ENCODE results near the gene TMEM132D.

Gene TMEM132D

DNA sequence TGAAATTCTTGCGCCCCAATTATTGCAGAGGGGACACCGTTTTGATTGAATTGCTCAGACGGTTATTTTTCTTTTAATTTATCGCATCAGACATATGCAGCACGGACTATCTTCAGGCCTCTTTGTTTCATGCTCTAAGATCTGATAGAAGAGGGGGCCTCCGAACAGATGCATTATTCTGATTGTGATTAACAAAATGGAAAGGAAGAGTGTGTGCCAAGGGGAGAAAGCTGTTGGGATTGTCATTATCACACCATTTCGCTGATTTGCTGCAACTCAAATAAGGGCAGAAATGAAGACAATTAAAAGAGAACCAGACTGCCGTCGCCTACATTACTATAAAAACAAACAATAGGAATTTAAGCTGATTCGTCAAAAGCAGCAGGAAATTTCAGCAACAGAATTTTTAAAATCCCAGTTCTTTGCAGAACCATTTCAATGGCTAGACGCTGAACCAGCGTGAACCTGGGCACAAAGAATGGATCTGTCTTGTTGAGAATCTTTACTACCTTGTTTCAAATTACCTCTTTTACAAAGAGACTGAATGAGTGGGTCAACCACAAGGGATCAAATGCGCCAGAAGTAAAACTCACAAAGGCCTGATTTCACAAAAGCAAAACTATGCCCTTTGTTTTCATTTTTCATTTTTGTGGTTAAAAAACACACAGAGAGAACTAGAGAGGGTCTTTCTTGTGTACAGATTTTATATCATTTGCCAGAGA, 30.6 kb downstream of the TMEM132D start:
- DNase-seq (ENCODE audit: low read depth) = no peak

DNA sequence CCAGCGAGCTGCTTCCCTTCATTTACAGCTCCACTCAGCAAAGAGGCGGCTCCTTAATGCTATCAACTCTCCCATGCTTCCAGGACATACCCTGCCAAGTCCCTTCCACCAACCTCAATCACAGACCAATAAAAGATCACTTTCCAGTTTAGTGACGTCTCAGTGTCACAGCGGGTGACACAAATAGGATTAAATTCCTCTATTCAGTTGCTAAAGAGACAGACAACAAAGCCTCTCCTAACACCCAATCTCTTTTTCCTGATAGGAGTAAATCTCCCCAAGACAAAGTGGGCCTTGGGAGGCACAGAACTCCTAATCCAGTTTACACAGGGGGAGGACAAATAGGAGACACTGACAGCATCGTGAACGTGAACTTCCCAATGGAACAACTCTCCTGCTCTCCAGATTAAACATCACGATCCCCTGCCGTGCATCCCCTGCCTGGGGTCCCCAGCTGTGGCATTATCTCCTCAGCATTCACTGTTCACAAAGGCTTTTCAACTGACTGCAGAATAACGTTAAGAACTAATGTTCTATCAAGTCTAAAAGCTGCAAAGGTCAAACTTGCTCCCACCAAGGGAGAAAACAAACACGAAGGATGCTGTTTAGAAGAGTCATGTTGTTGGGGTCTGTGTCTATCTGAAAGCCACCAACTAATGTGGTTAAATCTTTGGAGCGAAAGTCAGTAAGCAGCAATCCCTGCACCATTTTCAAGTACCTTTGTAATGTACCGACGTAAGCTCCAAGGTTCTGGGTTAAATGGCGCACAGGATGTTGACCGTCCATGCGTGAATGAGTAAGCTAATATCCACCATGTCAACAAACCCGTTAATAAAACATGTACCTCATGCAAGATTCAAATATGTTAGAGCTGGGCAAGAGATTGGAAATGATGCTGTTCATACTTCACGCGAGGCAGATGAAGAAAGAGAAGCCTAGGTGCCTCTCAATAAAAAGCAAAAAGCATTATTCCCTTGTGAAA, 31.5 kb downstream of the TMEM132D start:
- no peak for DNase-seq (ENCODE audit: low read depth)

DNA sequence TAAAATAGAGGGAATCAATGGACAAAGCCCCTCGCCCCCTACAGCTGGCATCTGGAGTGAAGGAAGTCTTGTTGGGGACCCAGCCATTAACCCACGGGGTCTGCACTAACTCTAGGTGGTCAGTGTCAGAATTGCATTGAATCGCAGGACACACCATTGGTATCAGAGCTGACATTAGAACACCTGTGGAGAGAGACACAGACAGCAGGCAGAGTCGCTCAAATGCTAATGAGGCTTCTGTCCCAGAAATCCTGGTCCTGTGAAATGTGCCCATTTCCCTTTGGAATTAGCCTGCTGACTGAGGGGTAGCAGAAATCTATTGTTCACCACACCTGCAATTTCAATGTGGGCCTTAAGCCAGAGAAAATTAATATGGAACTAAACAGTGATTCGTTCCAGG, 33.0 kb downstream of the TMEM132D start:
- no peak for DNase-seq (ENCODE audit: low read depth)

DNA sequence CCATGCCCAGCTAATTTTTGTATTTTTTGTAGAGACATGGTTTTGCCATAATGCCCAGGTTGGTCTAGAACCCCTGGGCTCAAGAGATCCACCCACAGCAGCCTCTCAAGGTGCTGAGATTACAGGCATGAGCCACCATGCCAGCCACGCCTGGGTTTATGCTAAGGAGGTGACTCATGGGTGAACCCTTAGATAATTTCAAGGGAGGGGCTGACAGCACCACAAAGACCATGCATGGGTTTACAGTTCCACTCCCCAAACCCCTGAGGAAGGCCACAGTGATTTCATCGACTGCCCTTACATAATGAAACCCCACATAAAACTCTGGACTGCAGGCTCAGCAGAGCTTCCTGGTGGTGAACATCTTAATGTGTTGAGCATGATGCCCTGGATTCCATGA, 33.7 kb downstream of the TMEM132D start:
- DNase-seq (ENCODE audit: low read depth) = no peak

DNA sequence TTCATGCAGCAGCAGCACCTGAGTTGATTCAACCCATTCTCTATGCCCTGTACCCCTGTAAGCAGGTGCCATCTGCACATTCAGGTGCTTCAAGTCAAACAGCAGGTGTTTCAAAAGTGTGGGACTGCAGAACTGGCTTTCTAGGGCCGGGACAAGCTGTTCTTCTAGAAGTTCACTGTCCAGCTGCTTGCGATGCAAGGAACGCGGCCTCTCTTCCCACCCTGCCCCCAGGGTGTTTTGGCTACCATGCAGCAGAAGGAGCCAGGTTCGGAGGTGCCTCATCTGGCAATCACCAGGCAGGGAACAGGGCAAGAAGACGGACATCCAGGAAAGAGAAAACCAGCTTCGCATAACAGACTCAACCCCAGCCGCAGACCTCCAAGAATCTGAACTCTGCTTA, 35.2 kb downstream of the TMEM132D start:
- no peak for DNase-seq (ENCODE audit: low read depth)

DNA sequence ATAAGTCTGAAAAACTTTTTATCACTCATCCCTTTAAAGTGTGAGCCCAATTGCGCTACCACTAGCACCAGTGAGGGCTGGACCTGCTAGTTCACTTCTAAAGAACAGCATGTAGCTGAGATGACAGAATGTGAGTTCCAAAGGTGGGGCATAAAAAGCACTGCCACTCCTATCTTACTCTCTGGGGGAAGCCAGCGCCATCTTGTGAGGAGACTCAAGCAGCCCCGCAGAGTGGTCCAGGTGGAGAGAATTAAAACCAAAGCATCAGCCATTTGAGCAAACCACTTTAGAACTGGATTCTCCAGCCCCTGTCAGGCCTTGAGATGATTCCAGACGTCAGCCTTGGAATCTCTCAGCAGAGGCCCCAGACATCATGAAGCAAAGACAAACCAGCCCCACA, 39.9 kb downstream of the TMEM132D start:
- DNase-seq (ENCODE audit: low read depth) = no peak

DNA sequence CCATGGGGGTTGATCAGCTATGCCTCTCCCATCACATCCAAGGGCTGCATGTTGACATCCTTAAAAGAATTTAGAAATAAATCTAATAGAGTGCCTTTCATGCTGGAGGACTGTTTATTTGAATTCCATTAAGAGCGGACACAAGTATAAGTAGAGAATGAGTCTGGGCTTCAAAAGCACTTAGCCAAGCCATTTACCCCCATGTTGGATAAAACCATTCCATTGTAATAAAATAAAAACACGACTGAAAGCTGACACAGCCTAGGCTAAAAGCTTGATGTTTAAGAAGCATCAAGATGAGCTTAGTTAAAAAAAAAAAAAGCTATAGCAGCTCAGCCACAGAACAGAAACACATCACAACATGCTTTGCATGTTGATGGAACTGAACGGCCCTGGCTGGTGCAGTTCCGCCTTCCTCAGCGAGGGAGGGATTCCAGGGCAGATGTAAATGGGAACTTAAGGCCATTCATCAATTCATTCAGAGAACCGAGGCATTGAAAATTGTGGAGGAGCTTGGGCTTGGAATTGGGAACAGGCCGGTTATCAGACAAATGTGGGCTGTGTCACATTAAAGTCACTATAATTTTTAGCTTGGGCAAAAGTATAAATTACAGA, 41.2 kb downstream of the TMEM132D start:
- DNase-seq (ENCODE audit: low read depth) = no peak

DNA sequence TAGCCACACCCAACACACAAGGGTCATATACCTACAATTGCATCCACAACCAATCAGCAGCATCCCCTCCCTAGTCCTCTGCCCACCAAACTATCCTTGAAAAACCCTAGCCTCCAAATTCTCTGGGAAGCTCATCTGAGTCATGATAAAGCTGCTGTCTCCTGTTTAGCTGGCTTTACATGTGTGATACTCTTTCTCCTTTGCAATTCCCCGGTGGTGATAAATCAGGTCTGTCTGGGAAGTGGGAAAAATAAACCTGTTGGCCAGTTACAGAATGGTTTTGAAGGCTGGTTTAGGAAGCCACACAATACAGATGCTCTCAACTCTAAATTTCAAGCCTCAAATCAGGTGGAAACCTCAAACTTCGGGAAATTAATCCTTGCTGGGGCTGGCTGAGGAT, 41.9 kb downstream of the TMEM132D start:
- DNase-seq (ENCODE audit: low read depth) = no peak

DNA sequence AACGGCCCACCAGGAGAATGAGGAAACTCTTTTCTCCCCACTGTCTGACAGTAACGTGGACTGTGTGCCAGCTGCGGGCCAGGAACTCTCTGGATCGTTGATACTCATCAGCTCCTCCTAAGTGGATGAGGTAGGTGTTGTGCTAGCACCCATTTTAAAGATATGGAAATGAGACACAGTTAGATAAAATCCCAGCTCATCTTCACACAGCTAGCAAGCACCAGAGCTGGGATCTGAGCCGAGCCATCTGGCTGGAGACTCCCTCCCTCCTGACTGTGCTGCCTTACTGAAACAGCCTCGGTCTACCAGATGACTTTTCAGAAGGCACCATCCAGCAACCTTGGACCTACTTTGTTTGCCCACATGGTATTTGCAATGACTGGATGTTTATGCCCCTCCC, 49.2 kb downstream of the TMEM132D start:
- DNase-seq (ENCODE audit: low read depth) = no peak

DNA sequence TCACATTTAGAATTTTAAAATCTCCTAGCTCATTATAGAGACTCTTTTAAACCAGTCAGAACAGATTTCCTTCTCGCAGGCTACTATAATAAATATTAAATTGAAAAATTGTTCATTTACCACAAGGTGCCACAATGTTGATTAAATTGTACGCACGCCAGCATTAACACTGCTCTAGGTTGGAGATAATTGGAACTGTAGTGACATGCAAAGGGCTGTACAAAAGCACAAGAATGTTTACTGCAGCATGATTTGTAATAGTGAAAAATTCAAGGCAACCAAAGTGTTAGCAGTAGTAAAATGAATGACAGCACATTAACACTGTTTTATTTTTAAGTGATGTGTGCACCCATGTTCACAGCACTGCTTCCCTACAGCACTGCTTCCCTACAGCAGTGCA, 52.5 kb downstream of the TMEM132D start:
- no peak for DNase-seq (ENCODE audit: low read depth)

DNA sequence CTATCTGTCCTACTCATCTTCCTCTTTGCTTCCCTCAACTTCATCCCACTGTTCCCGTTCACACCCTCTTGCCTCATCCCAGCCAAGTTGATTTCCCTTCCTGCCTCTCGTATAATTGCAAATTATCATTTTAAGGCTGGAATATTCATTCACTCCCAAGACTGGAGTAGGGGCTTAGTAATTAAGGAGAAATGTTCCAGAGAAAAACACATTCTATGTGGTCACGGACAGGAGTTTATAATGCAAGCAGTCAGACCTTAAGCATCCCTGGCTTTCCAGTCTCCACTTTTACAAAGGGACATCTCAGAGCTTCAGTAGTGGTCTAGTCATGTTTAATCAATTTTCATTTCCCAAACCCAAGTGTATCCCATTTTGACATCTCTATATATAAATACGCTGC, 54.9 kb downstream of the TMEM132D start:
- no peak for DNase-seq (ENCODE audit: low read depth)

DNA sequence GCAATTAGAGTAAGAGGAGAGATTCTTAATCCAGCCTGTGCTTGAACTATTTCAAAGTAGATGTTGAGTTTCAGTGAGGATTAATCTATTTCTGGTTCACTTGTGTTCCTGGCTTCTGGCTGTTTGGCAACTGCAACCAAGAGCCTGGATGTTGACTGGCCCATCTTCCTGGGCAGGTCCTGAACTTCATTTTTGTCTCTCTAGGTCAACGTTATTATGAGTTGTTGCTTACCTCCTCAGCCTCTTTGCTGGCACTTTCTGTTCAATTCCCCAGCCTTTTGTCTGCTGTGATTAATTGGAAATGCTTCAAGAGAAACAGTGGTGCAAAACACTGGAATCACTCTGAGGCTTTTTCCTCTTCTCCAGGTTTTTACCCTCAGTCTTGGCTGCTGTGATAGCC, 56.8 kb downstream of the TMEM132D start:
- no peak for DNase-seq (ENCODE audit: low read depth)

DNA sequence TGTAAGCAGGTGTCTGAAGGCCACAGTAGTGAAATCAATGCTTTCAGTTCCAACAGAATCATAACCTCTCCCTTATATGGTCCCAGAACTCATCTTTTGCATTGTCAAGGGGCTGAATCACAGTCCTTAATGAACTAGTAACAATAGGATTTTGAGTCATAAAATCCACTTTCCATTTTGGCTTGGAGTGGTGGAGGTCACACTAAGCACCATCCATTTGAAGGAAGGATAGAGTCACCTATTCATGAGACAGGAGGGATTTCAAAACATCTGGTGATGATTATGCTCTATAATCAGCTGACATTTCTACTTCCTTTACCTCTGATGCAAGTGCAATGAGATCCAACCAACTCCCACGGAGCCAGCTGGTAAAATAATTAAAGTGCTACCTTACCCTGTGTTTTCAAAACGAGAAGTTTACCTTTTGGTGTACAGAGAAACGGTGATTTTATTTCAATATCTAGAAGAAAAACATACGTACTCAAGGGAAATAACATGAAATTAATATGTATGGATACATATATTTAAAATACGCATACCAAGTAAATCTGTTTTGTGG, 59.1 kb downstream of the TMEM132D start:
- DNase-seq (ENCODE audit: low read depth) = peak; percentile 8

DNA sequence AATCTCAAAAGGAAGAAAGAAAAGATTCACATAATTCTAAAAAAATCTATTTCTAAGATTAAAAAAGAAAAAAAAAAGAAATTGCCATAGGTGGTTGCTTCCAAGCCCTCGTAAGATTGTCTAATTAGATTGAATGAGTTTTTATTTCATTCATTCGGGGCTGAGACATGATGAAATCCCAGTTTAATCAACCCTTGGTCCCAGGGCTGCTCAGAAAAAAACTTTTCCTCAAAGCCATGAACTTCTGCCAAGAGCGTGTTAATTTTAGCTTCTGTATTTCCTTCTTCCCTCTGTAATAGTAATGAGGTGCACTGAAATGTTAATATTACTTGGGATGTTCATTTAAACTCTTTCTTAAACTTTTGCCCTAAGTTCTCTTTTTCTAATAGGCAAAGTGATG, 62.6 kb downstream of the TMEM132D start:
- no peak for DNase-seq (ENCODE audit: low read depth)

DNA sequence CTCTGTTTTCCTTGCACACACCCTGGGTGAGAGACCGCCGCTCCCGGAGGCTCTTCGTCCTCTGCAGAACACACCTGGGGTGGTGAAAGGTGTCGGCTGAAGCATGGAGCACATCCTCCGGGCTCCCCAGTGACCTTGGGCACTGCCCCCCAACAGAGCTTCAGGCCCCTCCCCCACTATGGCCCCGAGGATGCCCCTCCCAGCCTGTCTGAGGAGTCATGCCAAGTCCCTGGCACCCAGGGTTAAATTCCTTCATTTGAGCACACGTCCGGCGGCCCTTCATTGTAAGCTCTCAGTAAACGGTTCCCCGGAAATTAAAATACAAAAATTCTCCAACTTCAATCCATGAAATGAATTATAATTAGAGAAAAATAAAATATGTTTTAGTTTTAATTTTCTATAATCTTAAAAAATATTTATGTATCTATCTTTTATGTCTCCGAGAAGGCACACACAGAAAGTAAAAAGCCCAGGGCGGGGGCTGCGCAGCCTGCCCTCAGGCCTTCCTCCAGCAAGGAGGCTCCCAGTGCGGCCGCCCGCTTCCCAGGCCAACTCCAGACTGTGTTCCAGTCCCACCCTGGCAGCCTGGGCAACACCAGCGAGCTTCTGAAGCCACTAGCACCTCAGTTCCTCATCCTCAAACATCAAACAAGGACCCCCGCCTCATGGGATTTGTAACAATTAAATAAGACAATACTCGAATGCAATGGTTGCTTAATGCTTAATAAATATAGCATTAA, 63.5 kb downstream of the TMEM132D start:
- no peak for DNase-seq (ENCODE audit: low read depth)

DNA sequence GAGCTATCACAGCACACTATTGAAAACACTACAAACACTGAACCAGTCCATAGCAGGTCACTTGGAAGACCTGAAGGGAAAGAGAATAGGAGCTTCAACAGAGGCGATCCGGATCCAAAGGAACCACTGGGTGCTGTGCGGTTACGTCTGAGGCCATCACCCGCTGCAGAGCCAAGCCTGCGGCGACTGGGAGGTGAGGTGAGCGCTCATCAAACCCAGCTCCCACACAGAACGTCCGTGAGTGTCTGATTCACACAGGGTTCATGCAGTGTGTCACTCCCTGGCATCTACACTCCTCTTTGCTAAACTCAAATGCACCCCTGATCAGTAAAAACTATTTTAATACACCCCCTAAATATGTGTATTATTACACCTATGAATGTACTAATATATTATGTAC, 64.1 kb downstream of the TMEM132D start:
- DNase-seq (ENCODE audit: low read depth) = no peak

DNA sequence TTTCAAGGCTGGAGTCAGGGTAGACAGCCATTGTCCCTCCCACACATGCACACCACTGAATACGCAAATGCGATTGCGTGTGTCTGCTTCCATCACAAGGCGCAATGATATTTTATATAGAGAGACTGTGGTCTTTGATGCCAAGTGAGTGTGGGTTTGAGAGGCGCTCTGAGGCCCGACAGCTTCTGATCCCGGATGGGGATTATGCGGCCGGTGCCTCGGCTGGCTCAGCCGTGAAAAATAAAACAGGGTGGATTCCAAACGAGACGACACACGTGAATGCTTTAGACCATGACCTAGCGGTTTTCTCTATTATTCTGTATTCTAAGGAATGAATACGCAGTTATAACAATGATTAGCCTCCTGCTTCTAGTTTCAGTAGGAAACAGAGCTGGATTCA, 72.5 kb downstream of the TMEM132D start:
- no peak for DNase-seq (ENCODE audit: low read depth)

DNA sequence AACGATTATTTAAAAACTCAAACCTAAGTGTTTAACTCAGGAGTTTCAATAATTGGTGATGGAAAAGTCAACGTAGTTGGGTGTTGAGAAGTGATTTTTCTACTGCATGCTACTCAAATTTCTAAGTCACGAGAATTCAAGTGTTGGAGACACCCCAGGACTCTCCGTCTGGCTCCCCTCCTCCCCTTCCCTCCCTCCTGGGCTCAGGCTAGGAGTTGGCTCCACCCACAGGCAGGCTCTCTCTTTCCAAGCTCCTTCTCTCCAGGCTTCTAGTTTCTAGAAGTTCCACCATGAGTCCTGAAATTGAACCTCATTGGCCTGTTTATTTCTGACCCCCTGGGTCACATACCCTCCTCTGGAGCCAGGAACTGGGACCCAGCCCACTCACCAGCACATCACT, 73.0 kb downstream of the TMEM132D start:
- no peak for DNase-seq (ENCODE audit: low read depth)

DNA sequence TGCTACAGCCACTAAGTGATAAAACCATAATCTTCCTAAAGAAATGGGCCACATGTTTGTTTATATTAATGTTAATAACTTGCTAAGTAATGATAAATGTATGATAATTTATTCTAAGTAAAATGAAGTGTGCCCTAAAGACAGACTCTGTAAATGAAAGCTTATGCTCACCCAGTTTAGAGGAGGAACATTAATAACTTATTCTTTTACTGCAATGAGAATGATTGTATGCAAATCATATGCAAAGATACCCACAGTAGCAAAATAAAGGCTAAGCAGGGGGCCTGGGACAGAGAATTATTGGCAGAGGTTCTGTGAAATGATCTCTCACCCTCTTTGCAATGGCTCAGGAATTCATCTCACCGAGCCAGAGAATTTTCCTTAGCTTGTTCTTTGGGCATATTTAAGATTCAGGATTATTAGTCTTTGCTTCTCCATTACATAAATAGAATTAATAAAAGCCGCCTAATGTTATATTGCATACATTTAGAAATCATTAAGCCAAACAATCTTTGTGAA, 75.9 kb downstream of the TMEM132D start:
- no peak for DNase-seq (ENCODE audit: low read depth)

DNA sequence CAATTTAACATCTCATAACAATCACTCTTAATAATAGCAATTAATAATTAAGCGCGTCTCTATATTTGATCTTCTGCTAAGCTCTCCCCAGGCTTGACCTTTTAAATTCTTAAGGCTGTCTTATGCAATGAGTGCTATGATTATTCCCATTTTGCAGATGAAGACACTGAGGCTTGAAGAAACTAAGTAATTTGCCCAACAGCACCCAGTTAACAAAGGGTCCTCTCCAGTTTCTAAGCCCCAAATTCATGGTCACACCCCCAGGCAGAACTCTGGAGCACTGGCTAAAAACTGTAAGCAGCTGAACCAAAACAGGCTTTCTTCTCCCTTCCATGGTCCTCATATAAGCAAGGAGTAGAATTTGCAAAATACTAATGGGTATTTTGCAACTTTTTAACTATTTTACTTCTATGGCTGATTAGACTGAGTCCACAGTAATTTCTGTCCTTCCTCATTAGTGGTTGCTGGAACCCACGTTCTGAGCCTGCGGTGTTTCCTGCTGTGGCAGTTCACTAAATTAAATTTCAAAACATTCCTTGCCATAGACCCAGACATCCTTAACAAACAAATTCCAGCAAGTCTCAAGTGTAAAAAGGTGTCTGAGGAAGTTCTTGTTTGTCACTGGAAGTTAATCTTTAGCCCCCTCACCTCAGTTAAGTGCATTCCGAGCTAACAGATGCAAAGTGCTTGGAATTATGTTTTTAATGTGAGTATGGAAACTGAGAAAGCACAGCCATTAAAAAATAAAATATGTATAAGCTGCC, 76.5 kb downstream of the TMEM132D start:
- DNase-seq (ENCODE audit: low read depth) = no peak

DNA sequence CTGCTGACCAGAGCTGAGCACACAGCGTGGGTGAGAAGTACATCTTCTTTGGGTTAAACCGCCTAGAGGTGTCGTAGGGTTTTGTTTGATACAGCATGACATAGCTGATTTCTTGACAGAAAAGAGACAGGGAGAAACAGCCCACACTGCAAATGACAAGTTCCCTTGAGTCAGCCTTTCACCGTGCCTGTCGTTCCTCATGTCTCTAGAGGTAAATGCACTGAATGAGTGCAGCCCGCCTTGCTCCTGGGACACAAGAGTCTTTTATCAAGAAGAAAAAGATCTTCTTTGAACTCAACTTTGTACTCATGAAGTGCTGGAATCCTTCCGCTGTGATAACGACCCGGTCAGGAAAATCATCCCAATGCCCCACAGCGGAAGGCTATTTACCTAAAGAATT, 77.6 kb downstream of the TMEM132D start:
- DNase-seq (ENCODE audit: low read depth) = no peak

All from iris pigment epithelial cell (primary cell).